Measurements from ENCODE around the gene KXD1. TPM values are rescaled to one million over a fixed set of nuclear protein-coding genes. Genes with fewer than 3 reads are reported as not detected.

Gene KXD1
- total and polyA plus RNA-seq, 4 donors = 28.0 to 76.0 (median 60.7) TPM

Other genes starting within 250 kb of the KXD1 start
- gene LSM4, start 234.8 kb upstream of the KXD1 start, total RNA-seq = 100 to 1,000 TPM in 1 of 2 donors, 10 to 100 TPM in 1; 69.4 to 120 TPM
- gene LSM4, start 234.8 kb upstream of the KXD1 start, polyA plus RNA-seq (ENCODE audit: insufficient read length in 2 of 2) = 100 to 1,000 TPM; 104 to 105 TPM
- gene PGPEP1, start 217.3 kb upstream of the KXD1 start, total RNA-seq = 10 to 100 TPM; 16.2 to 28.4 TPM
- gene PGPEP1, start 217.3 kb upstream of the KXD1 start, polyA plus RNA-seq (ENCODE audit: insufficient read length in 2 of 2) = 10 to 100 TPM; 21.5 to 33.5 TPM
- 1 to 10 TPM; 1.7 to 4.2 TPM for gene GDF15, start 171.7 kb upstream of the KXD1 start, total RNA-seq
- 1 to 10 TPM in 1 of 2 donors, under 1 TPM in 1; 0.89 to 2.2 TPM for gene GDF15, start 171.7 kb upstream of the KXD1 start, polyA plus RNA-seq (ENCODE audit: insufficient read length in 2 of 2)
- gene LRRC25, start 160.2 kb upstream of the KXD1 start, total RNA-seq = 1 to 10 TPM; 1.8 to 2.4 TPM
- gene LRRC25, start 160.2 kb upstream of the KXD1 start, polyA plus RNA-seq (ENCODE audit: insufficient read length in 2 of 2) = 1 to 10 TPM; 1.3 to 1.4 TPM
- gene SSBP4, start 138.5 kb upstream of the KXD1 start, total RNA-seq = 100 to 1,000 TPM in 1 of 2 donors, 10 to 100 TPM in 1; 33.5 to 101 TPM
- gene SSBP4, start 138.5 kb upstream of the KXD1 start, polyA plus RNA-seq (ENCODE audit: insufficient read length in 2 of 2) = 100 to 1,000 TPM; 154 to 166 TPM
- gene ISYNA1, start 119.7 kb upstream of the KXD1 start, total RNA-seq = 10 to 100 TPM; 51.0 to 100.0 TPM
- gene ISYNA1, start 119.7 kb upstream of the KXD1 start, polyA plus RNA-seq (ENCODE audit: insufficient read length in 2 of 2) = 100 to 1,000 TPM; 127 to 180 TPM
- 1 to 10 TPM; 7.4 to 7.6 TPM for gene ELL, start 35.8 kb upstream of the KXD1 start, total RNA-seq
- gene ELL, start 35.8 kb upstream of the KXD1 start, polyA plus RNA-seq (ENCODE audit: insufficient read length in 2 of 2) = 10 to 100 TPM; 10.1 to 11.6 TPM
- gene FKBP8, start 14.3 kb upstream of the KXD1 start, total RNA-seq = 100 to 1,000 TPM; 115 to 196 TPM
- gene FKBP8, start 14.3 kb upstream of the KXD1 start, polyA plus RNA-seq (ENCODE audit: insufficient read length in 2 of 2) = 100 to 1,000 TPM; 354 to 364 TPM
- gene UBA52, start 14.0 kb downstream of the KXD1 start, total RNA-seq = 100 to 1,000 TPM; 660 to 956 TPM
- gene UBA52, start 14.0 kb downstream of the KXD1 start, polyA plus RNA-seq (ENCODE audit: insufficient read length in 2 of 2) = 100 to 1,000 TPM; 638 to 717 TPM
- gene REX1BD, start 30.9 kb downstream of the KXD1 start, total RNA-seq = 10 to 100 TPM; 23.7 to 84.5 TPM
- gene REX1BD, start 30.9 kb downstream of the KXD1 start, polyA plus RNA-seq (ENCODE audit: insufficient read length in 2 of 2) = 10 to 100 TPM; 70.7 to 71.7 TPM
- gene CRLF1, start 48.9 kb downstream of the KXD1 start, total RNA-seq = 10 to 100 TPM in 1 of 2 donors, 1 to 10 TPM in 1; 3.1 to 13.8 TPM
- 10 to 100 TPM; 14.1 to 27.2 TPM for gene CRLF1, start 48.9 kb downstream of the KXD1 start, polyA plus RNA-seq (ENCODE audit: insufficient read length in 2 of 2)
- gene TMEM59L, start 55.0 kb downstream of the KXD1 start, total RNA-seq = 10 to 100 TPM; 21.4 to 64.1 TPM
- 100 to 1,000 TPM; 307 to 353 TPM for gene TMEM59L, start 55.0 kb downstream of the KXD1 start, polyA plus RNA-seq (ENCODE audit: insufficient read length in 2 of 2)
- 1 to 10 TPM; 3.7 to 6.0 TPM for gene KLHL26, start 79.2 kb downstream of the KXD1 start, total RNA-seq
- 10 to 100 TPM; 22.7 to 22.8 TPM for gene KLHL26, start 79.2 kb downstream of the KXD1 start, polyA plus RNA-seq (ENCODE audit: insufficient read length in 2 of 2)
- 1 to 10 TPM; 5.6 to 7.8 TPM for gene CRTC1, start 125.8 kb downstream of the KXD1 start, total RNA-seq
- 10 to 100 TPM; 44.7 to 45.3 TPM for gene CRTC1, start 125.8 kb downstream of the KXD1 start, polyA plus RNA-seq (ENCODE audit: insufficient read length in 2 of 2)
- gene COMP, start 233.4 kb downstream of the KXD1 start, total RNA-seq = under 1 TPM in 1 of 2 donors, not detected in 1; 0.40 TPM
- gene COMP, start 233.4 kb downstream of the KXD1 start, polyA plus RNA-seq (ENCODE audit: insufficient read length in 2 of 2) = under 1 TPM; 0.23 to 0.32 TPM